Ectodermal cell (in vitro differentiated cells): ENCODE data around the gene UBR4.

Source experiments
- H3K27ac ChIP-seq: 2 replicates; pipeline ENCODE4 v1.7.0; 2013; ENCODE audit warnings: mild to moderate bottlenecking, low read depth, low read length; ENCODE audit not compliant: insufficient read depth, poor library complexity, severe bottlenecking
- H3K27me3 ChIP-seq: 2 replicates; pipeline ENCODE4 v1.7.0; 2013; ENCODE audit warnings: mild to moderate bottlenecking, low read length; ENCODE audit not compliant: insufficient read depth, control insufficient read depth, poor library complexity, severe bottlenecking
- H3K36me3 ChIP-seq: one replicate; pipeline ENCODE4 v1.7.0; 2013; ENCODE audit warnings: low read length; ENCODE audit not compliant: control insufficient read depth, insufficient read depth
- H3K4me1 ChIP-seq: one replicate; pipeline ENCODE4 v1.7.0; 2013; ENCODE audit warnings: low read length; ENCODE audit not compliant: control insufficient read depth, insufficient read depth
- H3K4me3 ChIP-seq: 2 replicates; pipeline ENCODE4 v1.7.0; 2013; ENCODE audit warnings: low read depth, low read length, control low read depth; ENCODE audit not compliant: insufficient read depth
- H3K9me3 ChIP-seq: 2 replicates; pipeline ENCODE4 v1.7.0; 2013; ENCODE audit warnings: mild to moderate bottlenecking, low read length, moderate library complexity; ENCODE audit not compliant: control insufficient read depth
- WGBS, 2 experiments: methylation state at CpG; one replicate each; pipeline ENCODE4 v1.1.7; 2013; ENCODE audit warnings: missing lambda C conversion rate in 2 of 2; 5-methylcytosine and 5-hydroxymethylcytosine counted together

Gene UBR4

GRCh38 chr1:19067912-19068638, 142.0 kb downstream of the UBR4 start:
- H3K36me3 ChIP-seq = no peaks in the 10 kb centered on the region

GRCh38 chr1:19067182-19067911, 142.7 kb downstream of the UBR4 start:
- Histone ChIP-seq H3K9me3 (no peaks in the 10 kb centered on the region), H3K4me3 (no peak overlapping the region), H3K36me3 (no peaks in the 10 kb centered on the region), H3K4me1 (peaks cover 9% of the 10 kb centered on the region), H3K27me3 (no peaks in the 10 kb centered on the region), H3K27ac (no peak overlapping the region)
- WGBS, 2 experiments = 50 to 54% methylated on average over 17 of the region's 17 CpGs

More at GRCh38 chr1:19067912-19068638, 142.0 kb downstream of the UBR4 start:
- 91 to 93% methylated on average over 14 of the region's 14 CpGs for WGBS, 2 experiments
- no peak overlapping the region for H3K27ac ChIP-seq
- H3K4me3 ChIP-seq = no peak overlapping the region
- no peaks in the 10 kb centered on the region for H3K9me3 ChIP-seq
- H3K27me3 ChIP-seq = no peaks in the 10 kb centered on the region
- H3K4me1 ChIP-seq = peaks cover 9% of the 10 kb centered on the region

GRCh38 chr1:19066874-19067181, 143.2 kb downstream of the UBR4 start:
- no peaks in the 10 kb centered on the region for H3K36me3 ChIP-seq
- H3K4me1 ChIP-seq = peaks cover 9% of the 10 kb centered on the region
- no peak overlapping the region for H3K27ac ChIP-seq
- no peaks in the 10 kb centered on the region for H3K9me3 ChIP-seq
- no peak overlapping the region for H3K4me3 ChIP-seq
- H3K27me3 ChIP-seq = no peaks in the 10 kb centered on the region
- WGBS, 2 experiments = 64 to 68% methylated on average over 10 of the region's 10 CpGs

GRCh38 chr1:19066248-19066873, 143.7 kb downstream of the UBR4 start:
- Histone ChIP-seq H3K4me3 (no peak overlapping the region), H3K4me1 (peaks cover 6% of the 10 kb centered on the region), H3K36me3 (no peaks in the 10 kb centered on the region), H3K9me3 (no peaks in the 10 kb centered on the region), H3K27ac (no peak overlapping the region), H3K27me3 (no peaks in the 10 kb centered on the region)
- 83 to 84% methylated on average over 14 of the region's 14 CpGs for WGBS, 2 experiments

- no peaks in the 10 kb centered on the region for H3K9me3 ChIP-seq
- no peaks in the 10 kb centered on the region for H3K27me3 ChIP-seq
- no peak overlapping the region for H3K27ac ChIP-seq
- H3K4me1 ChIP-seq = no peaks in the 10 kb centered on the region
- H3K36me3 ChIP-seq = no peaks in the 10 kb centered on the region
- H3K4me3 ChIP-seq = no peak overlapping the region
- WGBS, 2 experiments = 79 to 81% methylated on average over 16 of the region's 16 CpGs
Measured at GRCh38 chr1:19065526-19066247, 144.4 kb downstream of the UBR4 start.

- H3K4me3 ChIP-seq = no peak overlapping the region
- no peaks in the 10 kb centered on the region for H3K27me3 ChIP-seq
- no peak overlapping the region for H3K27ac ChIP-seq
- no peaks in the 10 kb centered on the region for H3K36me3 ChIP-seq
- no peaks in the 10 kb centered on the region for H3K9me3 ChIP-seq
- no peaks in the 10 kb centered on the region for H3K4me1 ChIP-seq
- 93% methylated on average over 16 of the region's 16 CpGs for WGBS, 2 experiments
Measured at GRCh38 chr1:19064906-19065450, 145.1 kb downstream of the UBR4 start.

- Histone ChIP-seq H3K27me3 (no peaks in the 10 kb centered on the region), H3K4me3 (no peak overlapping the region), H3K9me3 (no peaks in the 10 kb centered on the region), H3K36me3 (no peaks in the 10 kb centered on the region), H3K4me1 (no peaks in the 10 kb centered on the region), H3K27ac (no peak overlapping the region)
- WGBS, 2 experiments = 90 to 93% methylated on average over 12 of the region's 12 CpGs
Measured at GRCh38 chr1:19063122-19063521, 146.9 kb downstream of the UBR4 start.

GRCh38 chr1:19062258-19063029, 147.6 kb downstream of the UBR4 start:
- H3K4me3 ChIP-seq = no peak overlapping the region
- no peaks in the 10 kb centered on the region for H3K36me3 ChIP-seq
- 83% methylated on average over 8 of the region's 8 CpGs for WGBS, 2 experiments

GRCh38 chr1:19061798-19062197, 148.3 kb downstream of the UBR4 start:
- no peaks in the 10 kb centered on the region for H3K27me3 ChIP-seq
- H3K4me3 ChIP-seq = no peak overlapping the region
- no peaks in the 10 kb centered on the region for H3K4me1 ChIP-seq
- no peaks in the 10 kb centered on the region for H3K9me3 ChIP-seq
- 87 to 94% methylated on average over 2 of the region's 2 CpGs for WGBS, 2 experiments
- H3K36me3 ChIP-seq = no peaks in the 10 kb centered on the region
- H3K27ac ChIP-seq = no peak overlapping the region

More at GRCh38 chr1:19062258-19063029, 147.6 kb downstream of the UBR4 start:
- no peaks in the 10 kb centered on the region for H3K4me1 ChIP-seq
- H3K27ac ChIP-seq = no peak overlapping the region
- H3K27me3 ChIP-seq = no peaks in the 10 kb centered on the region
- no peaks in the 10 kb centered on the region for H3K9me3 ChIP-seq
